ENCODE results near the gene CBL.
A peak's percentile ranks its signal among the peaks of the same experiment; 100 is the strongest.
"Not testable (repeated sequence)": the region's sequence is repeated elsewhere in the genome, so short reads cannot be mapped to it uniquely, and the experiment has no call there.

CBL gene

DNA sequence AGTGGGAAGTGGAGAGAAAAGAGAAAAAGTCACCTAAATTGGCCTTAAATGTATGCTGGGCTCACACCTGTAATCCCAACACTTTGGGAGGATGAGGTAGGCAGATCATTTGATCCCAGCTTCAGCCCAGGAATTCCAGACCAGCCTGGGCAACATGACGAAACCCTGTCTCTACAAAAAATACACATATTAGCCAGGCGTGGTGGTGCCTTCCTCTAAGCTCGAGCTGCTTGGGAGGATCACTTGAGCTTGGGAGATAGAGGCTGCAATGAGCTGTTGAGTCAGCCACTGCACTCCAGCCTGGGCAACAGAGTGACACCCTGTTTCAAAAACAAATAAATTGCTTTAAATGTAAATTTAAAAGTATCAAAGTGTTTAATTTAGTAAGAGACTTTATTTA is 3.9 kb downstream of the CBL start:
- no peak for DNase-seq (ENCODE audit: low read depth in 2 of 2)

DNA sequence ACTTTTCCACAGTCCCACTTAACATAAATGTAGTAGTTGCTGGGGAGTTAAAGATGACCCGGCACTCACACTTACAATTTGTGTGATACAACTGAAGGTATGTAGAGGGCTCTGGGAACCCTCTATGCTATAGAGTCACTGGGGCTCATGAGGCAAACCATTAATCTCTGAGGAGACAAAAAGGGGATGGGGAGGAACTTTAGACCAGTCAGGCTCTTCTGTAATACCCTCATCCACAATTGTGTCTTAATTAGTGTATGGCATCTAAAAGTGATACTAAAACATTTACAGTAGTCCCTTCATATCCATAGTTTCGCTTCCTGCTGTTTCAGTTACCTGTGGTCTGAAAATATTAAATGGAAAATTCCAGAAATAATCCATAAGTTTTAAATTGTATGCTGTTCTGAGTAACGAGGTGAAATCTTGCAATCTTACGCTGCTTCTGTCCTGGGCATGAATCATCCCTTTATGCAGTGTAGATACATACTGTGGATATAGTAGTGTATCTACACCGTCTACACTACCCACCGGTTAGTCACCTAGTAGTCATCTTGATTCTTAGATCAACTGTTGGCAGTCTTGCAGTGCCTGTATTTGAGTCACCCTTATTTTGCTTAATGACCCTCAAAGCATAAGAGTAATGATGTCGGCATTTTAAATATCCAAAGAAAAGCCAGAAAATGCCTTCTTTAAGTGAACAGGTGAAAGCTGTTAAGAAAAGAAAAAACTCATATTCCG is 12.2 kb downstream of the CBL start:
- no peak for DNase-seq (ENCODE audit: low read depth in 2 of 2)

DNA sequence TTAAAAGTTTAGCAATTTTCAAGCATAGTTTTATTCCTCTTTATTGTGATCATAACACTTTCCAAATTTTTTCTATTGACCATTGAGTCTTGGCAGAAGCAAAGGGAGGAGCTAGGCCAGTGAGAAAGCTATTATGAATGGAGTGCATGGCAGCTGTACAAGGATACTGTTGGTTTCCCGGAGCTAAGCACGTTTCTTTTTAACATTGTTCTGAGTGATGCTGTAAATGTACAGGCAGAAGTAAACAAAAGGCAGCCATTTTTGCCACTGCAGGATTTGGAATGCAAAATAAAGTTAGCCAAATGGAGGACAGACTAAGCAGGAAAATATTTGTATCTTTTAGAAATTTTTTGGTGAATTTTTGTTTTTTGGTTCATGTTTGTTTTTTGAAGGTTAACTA is 16.2 kb downstream of the CBL start:
- DNase-seq (ENCODE audit: low read depth in 2 of 2) = no peak

DNA sequence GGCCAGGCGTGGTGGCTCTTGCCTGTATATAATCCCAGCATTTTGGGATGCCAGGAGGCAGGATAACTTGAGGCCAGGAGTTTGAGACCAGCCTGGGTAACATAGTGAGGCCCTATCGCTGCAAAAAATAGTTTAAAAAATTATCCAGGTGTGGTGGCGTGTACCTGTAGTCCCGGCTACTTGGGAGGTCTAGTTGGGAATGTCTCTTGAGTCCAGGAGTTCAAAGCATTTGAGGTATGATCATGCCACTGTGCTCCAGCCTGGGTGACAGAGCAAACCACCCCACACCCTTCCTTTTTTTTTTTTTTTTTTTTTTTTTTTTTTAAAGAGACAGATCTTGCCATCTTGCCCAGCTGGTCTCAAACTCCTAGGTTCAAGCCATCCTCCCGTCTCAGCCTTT is 16.8 kb downstream of the CBL start:
- DNase-seq (ENCODE audit: low read depth in 2 of 2) = no peak

DNA sequence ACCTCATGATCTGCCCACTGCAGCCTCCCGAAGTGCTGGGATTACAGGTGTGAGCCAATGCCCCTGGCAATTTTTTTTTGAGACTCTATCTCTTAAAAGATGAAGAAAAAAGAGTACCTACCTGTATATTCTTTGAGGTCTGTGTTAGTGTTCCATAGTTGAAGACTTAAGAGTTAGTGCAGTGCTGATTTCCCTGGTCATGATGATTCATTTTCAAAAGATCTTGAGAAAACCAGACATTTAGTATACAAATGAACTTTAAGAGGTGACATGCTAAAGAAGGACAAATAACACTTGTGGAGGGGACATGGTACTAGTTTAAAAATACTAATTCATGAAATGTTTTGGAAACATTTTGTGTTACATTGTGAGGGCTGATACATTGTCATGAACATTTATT is 17.7 kb downstream of the CBL start:
- DNase-seq (ENCODE audit: low read depth in 2 of 2) = no peak

DNA sequence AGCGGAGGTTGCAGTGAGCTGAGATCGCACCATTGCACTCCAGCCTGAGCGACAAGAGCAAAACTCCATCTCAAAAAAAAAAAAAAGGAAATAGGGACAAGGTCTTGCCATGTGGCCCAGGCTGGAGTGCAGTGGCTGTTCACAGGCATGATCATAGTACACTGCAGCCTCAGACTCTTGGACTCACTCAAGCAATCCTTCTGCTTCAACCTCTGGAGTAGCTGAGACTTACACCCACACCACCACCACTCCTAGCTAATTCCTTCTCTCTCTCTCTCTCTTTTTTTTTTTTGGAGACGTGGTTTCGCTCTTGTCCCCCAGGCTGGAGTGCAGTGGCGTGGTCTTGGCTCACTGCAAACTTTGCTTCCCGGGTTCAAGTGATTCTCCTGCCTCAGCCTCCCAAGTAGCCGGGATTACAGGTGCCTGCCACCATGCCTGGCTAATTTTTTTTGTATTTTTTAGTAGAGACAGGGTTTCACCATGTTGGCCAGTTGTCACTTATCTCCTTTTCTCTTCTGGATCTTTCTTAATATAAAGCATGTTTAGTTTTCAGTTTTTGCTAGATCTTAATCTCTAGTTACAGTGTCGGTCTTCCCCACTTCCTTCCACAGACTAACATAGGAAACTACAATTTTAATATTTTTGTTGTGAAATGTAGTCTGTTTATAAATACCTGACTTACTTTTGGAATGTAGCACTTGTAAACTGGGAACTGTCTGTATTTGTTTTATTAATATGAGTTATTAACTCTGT is 22.6 kb downstream of the CBL start:
- not testable (repeated sequence) for DNase-seq (ENCODE audit: low read depth in 2 of 2)

DNA sequence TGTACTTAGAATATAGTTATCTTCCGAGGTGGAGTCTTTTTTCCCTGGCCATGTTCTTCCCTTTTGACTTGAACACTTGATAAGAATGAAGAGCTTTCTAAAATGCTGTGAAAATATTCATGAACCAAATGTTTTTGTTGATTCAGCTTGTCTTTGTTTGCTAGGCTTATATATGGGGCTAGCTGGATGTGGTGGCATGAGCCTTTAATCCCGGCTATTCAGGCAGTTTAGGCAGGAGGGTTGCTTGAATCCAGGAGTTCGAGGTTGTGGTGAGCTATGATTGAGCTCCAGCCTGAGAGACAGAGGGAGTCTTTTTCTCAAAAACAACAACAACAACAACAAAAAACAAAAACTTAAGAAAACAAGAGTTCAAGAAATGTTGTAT is 23.1 kb downstream of the CBL start:
- DNase-seq (ENCODE audit: low read depth in 2 of 2) = no peak

DNA sequence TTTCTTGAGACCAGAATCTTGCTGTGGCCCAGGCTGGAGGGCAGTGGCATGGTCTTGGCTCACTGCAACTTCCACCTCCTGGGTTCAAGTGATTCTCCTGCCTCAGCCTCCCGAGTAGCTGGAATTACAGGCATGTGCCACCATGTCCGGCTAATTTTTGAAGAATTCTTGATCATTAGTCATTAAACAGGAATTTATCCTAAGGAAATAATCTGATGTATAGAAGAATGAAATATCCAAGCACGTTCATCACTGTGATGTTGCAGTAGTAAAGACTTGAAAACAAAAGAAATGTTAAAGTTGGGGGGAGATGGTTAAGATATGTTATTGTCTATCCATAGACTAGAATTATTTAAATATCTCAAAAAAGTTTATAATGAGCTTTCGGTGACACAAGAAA is 23.6 kb downstream of the CBL start:
- no peak for DNase-seq (ENCODE audit: low read depth in 2 of 2)

DNA sequence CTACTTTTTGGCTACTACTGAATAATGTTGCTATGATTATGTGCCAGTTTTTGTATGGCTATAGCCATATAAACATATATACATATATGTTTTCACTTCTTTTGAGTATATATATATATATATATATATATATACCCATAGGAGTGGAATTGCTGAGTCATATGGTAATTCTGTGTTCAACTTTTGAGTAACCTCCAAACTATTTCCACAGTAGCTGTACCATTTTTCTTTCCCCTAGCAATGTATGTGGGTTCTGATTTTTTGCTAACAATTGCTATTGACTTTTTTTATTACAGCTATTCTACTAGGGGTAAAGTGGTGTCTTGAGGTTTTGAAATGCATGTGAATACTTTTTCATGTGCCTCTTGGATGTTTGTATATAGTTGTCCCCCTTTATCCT is 30.4 kb downstream of the CBL start:
- no peak for DNase-seq (ENCODE audit: low read depth in 2 of 2)

DNA sequence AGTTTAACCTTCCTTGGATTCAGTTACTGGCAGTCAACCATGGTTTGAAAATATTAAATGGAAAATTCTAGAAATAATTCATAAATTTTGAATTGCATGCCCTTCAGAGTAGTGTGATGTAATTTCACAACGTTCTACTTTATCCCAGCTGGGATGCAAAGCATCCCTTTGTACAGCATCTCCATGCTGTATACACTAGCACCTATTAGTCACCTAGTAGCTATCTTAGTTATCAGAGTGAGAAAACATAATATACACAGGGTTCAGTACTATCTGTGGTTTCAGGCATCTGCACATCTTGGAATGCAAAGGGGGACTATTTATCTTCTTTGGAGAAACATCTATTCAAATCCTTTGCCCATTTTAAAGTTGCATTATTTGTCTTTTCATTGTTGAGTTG is 30.8 kb downstream of the CBL start:
- no peak for DNase-seq (ENCODE audit: low read depth in 2 of 2)

DNA sequence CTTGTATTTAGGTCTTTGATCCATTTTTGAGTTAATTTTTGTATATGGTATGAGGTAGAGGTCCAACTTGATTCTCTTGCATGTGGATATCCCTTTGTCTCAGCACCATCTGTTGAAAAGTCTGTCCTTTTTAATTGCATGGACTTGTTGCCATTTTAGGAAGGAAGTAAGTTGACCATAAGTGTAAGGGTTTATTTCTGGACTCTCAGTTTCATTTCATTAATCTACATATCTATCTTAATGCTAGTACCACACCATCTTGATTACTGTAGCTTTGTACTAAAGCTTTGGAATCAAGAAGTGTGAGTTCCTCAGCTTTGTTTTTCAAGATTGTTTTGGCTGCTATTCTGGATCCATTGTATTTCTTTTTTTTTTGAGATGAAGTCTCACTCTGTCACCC is 31.4 kb downstream of the CBL start:
- no peak for DNase-seq (ENCODE audit: low read depth in 2 of 2)

DNA sequence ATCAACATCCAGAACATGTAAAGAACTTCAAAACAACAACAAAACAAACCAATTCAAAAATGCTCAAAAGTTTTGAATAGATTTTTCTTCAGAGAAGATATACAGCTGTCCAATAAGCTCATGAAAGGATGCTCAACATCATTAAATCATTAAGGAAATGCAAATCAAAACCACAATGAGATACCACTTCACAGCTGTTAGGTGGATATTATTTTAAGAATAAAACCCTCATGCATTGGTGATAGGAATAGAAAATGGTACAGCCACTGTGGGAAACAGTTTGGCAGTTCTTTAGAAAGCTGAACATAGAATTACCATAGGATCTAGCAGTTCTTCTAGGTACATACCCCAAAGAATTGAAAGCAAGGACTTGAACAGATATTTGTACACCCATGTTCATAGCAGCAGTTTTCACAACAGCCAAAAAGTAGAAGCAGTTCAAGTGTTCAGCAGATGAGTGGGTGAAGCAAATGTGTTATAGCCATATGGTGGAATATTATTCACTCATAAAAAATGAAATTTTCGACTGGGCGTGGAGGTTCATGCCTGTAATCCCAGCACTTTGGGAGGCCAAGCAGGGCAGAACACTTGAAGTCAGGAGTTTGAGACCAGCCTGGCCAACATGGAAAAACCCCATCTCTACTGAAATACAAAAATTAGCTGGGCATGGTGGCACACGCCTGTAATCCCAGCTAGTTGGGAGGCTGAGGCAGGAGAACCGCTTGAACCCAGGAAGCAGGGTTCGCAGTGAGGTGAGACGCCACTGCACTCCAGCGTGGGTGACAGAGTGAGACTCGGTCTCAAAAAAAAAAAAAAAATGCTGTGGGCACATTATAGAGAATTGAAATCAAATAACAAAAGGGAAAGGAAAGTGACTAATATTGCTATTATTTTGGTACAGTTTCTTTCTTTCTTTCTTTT is 42.9 kb downstream of the CBL start:
- DNase-seq (ENCODE audit: low read depth in 2 of 2) = no peak

DNA sequence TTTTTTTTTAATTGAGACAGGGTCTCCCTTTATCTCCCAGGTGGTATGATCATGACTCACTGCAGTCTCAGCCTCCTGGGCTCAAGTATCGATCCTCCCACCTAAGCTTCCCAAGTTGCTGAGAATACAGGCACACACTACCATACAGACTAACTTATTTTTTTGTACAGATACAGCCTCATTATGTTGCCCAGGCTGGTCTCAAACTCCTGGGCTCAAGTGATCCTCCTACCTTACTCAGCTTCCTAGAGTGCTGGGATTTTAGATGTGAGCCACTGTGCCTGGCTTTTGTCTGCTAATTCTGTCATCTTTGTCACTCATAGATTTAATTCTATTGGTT is 43.5 kb downstream of the CBL start:
- no peak for DNase-seq (ENCODE audit: low read depth in 2 of 2)

DNA sequence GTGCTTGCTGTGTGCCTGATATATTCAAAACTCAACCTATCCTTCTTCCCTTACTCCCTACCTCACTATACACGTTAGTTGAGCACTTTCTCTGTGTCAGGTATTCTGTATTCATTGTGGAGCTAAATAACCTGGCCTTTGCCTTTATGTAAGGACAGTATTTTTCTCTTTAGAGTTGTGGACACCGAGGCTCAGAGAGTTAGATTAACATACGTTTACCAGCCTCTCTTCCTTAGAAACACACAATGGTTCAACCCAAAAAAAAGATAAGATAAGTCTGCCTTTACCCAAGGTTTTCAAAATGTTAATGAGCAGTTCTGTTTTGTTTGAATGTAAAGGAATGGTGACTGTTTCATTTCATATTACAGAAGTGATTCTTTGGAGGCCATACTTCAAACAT is 45.0 kb downstream of the CBL start:
- DNase-seq (ENCODE audit: low read depth in 2 of 2) = no peak

DNA sequence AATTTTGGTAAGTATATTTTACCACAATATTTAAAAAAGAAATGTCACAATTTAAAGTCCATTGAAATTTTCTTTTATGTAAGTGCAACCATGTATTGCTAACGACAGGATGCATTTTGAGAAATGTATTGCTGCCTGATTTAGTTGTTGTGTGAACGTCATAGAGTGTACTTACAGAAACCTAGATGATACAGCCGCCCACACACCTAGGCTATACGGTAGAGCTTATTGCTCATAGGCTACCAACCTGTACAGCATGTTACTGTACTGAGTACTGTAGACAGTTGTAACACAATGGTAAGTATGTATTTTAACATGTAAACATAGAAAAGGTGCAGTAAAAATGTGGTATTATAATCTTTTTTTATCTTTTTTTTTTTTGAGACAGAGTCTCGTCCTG is 48.1 kb downstream of the CBL start:
- DNase-seq (ENCODE audit: low read depth in 2 of 2) = peak in 1 of 2 donors; percentile 24

DNA sequence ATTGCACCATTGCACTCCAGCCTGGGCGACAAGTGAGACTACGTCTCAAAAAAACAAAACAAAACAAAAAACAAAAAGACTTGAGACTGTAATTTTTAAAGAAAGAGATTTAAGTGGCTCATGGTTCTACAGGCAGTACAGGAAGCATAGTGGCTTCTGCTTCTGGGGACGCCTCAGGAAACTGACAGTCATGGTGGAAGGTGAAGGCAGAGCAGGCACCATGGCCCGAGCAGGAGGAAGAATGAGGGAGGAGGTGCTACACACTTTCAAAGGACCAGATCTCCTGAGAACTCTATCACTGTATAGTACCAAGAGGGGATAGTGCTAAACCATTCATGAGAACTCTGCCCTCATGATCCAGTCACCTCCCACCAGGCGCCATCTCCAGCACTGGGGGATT is 52.0 kb downstream of the CBL start:
- no peak for DNase-seq (ENCODE audit: low read depth in 2 of 2)

DNA sequence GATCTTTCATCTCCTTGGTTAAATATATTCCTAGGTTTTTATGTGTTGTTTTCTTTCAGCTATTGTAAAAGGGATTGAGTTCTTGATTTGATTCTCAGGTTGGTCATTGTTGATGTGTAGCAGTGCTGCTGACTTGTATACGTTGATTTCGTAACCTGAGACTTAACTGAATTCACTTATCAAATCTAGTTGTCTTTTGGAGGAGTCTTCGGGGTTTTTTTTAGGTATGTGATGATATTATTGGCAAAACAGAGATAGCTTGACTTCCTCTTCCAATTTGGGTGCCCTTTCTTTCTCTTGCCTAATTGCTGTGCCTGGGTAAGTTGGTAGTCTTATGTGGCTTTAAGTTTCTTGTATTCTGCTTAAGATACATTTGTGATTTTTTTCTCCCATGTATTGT is 52.8 kb downstream of the CBL start:
- no peak for DNase-seq (ENCODE audit: low read depth in 2 of 2)

DNA sequence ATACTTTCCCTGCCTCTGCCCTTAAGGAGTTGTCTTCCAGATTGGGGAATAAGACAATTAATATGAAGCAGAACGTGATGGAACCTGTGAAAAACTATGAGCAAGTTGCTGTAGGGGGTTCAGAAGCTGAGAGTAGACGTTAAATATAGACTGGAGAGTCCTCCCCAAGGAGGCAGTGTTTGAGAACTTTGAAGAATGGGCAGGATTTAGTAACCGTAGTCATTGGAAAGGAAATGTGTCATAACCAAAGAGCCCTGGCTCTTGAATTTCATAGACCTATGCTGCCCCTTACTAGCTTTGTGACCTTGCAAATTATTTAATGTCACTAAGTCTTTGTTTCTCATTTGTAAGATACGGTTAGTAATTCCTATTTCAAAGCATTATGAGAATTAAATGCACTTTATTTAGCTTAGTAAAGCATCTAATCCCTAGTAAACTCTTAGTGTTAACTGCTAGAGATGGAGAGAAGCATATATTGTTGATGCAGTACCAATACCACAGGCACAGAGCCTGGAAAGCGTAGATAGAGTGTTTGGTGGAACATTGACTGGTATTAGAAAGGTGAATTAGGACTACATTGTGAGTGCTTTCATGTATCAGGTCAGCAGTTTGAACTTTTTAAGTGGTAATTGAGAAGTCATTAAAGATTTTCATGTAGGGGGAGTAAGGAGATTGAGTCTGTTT is 56.7 kb downstream of the CBL start:
- no peak for DNase-seq (ENCODE audit: low read depth in 2 of 2)

DNA sequence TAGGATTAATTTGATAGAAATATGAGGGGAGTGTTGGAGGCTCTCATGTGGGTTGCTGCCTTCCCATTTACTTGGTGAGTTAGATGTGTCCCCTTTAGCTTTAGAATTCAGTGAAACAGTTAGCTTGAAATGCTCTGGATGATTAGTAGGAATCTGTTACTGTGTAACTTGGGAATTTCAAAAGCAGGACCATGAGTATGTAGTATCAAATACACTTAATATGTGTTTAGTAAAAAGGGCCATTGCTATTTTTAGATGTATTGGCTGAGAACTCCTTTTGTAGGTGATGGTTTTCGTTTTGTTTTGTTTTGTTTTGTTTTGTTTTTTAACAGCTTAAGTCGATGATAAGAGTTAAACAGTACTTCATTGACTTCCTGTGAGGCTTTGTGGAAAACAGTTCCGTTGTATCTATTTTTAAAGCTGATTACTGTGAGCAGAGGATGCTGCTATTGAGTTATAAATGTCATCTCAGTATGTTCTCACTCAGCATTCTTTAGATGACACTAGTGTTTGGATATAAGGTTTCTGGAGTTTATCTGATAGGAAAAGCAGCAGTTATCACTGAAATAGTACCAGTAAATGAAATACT is 57.3 kb downstream of the CBL start:
- no peak for DNase-seq (ENCODE audit: low read depth in 2 of 2)

DNA sequence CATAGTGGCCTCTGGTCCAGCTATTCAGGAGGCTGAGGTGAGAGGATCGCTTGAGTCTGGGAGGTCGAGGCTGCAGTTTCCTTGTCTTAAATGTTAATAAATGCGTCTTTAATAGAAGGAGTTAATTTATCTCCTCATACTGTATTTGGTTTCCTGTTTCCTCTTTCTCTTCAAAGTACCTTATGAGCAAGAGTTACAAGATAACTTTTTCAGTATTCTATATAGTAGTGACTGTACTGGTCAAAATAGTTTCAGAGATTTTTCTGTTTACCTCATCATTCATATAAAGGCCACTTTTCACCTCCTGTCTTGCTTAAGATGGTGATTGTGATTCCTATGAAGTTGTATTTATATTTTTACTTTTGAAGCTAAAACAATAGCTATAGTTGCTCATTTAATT is 59.9 kb downstream of the CBL start:
- DNase-seq (ENCODE audit: low read depth in 2 of 2) = no peak

DNA sequence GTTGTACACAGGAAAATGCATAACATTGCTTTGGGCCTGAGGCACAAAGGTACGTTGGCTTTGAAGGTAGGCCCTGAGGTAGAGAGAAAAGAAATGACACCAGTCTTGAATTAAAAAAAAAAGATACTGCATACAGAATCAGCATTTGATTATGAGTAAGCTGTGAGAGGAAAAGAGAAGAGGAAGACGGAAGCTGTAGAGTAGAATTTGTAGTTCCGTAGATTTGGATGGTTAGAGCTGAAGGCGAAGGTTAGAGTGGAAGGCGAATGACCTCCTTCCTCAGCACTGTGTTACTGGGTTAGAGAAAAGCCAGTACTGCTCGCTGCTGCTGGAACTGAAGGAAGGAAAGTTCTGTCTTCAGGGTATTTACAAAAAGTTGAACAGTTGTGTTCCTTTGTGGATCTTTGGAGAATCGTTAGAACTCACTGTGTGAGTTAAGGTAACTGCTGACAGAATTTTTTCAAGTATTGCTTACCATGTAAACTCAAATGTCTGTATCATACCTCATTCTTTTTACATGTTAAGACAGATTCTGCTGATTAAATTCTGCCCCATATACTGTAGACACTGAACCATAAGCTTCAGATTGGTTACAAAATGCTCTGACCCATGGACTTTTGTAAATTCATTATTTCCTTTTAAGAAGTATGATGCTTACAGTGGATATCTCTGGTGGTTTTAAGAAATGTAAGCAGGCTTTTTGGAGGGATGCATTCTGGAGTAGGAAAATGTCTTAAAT is 60.5 kb downstream of the CBL start:
- DNase-seq (ENCODE audit: low read depth in 2 of 2) = no peak

All from stimulated activated CD4-positive, alpha-beta T cell treated with anti-CD3 and anti-CD28 coated beads, Interleukin-1b, Interleukin-23, amount 100 ng/mL, for 1 hour (primary cell).